Progenitor cell of endocrine pancreas (in vitro differentiated cells): ENCODE measurements around the gene LMO4. TPM values are rescaled to one million over a fixed set of nuclear protein-coding genes. Genes with fewer than 3 reads are reported as not detected.
A peak's percentile ranks its signal among the peaks of the same experiment; 100 is the strongest.

Experiments
- DNase-seq: peaks from one replicate; pipeline ENCODE4 v3.0.0; 2021; ENCODE audit warnings: low spot score; ENCODE audit not compliant: unreplicated experiment
- H3K27ac Mint-ChIP-seq: 2 replicates; pipeline ENCODE4 v1.8.0; 2021; ENCODE audit warnings: mild to moderate bottlenecking, moderate library complexity, mixed read lengths
- H3K27me3 Mint-ChIP-seq: 2 replicates; pipeline ENCODE4 v1.8.0; 2021; ENCODE audit warnings: mixed read lengths
- H3K36me3 Mint-ChIP-seq: 2 replicates; pipeline ENCODE4 v1.8.0; 2022; ENCODE audit warnings: mixed read lengths; ENCODE audit not compliant: insufficient read depth
- H3K4me1 Mint-ChIP-seq: 2 replicates; pipeline ENCODE4 v1.8.0; 2021; ENCODE audit warnings: low read depth, mixed read lengths
- H3K4me3 Mint-ChIP-seq: 2 replicates; pipeline ENCODE4 v1.8.0; 2021; ENCODE audit warnings: low read depth, mild to moderate bottlenecking, moderate library complexity, mixed read lengths
- H3K9me3 Mint-ChIP-seq: 2 replicates; pipeline ENCODE4 v1.8.0; 2021; ENCODE audit warnings: low read depth, mixed read lengths
- CTCF ChIP-seq: fragments of 200-600 bp; sonication (generic); IDR thresholded peaks from one replicate; pipeline ENCODE4 v1.5.0; 2021; ENCODE audit warnings: antibody characterized with exemption, mild to moderate bottlenecking; ENCODE audit not compliant: unreplicated experiment
- total RNA-seq: library from RNA; stranded (reverse); gene quantifications from 2 replicates; pipeline ENCODE4 v1.2.1, GENCODE V29; 2021

LMO4 gene
- total RNA-seq, 1 donor from 2014 or later = 64.2 TPM

- Mint-ChIP-seq H3K9me3 (no peaks in the 10 kb centered on the region), H3K36me3 (peaks cover 22% of the 10 kb centered on the region), H3K4me3 (peak overlapping the region; percentile 86), H3K27ac (peak overlapping the region; percentile 77), H3K27me3 (no peaks in the 10 kb centered on the region), H3K4me1 (peaks cover 52% of the 10 kb centered on the region)
- TF ChIP-seq CTCF = no peak
- no peak for DNase-seq
Observed at GRCh38 chr1:87333692-87334347, 5.1 kb downstream of the LMO4 start.

- Mint-ChIP-seq H3K4me1 (peaks cover 53% of the 10 kb centered on the region), H3K27ac (peak overlapping the region; percentile 85), H3K27me3 (no peaks in the 10 kb centered on the region), H3K9me3 (no peaks in the 10 kb centered on the region), H3K4me3 (peak overlapping the region; percentile 86), H3K36me3 (peaks cover 23% of the 10 kb centered on the region)
- peak; percentile 49 for TF ChIP-seq CTCF
- peak; percentile 26 for DNase-seq
Observed at GRCh38 chr1:87334351-87335174, 5.9 kb downstream of the LMO4 start.

- peak overlapping the region; percentile 85 for H3K27ac Mint-ChIP-seq
- H3K4me3 Mint-ChIP-seq = peak overlapping the region; percentile 86
- no peaks in the 10 kb centered on the region for H3K9me3 Mint-ChIP-seq
- H3K36me3 Mint-ChIP-seq = peaks cover 28% of the 10 kb centered on the region
- TF ChIP-seq CTCF = peak; percentile 64
- H3K4me1 Mint-ChIP-seq = peaks cover 49% of the 10 kb centered on the region
- DNase-seq = peak; percentile 52
- H3K27me3 Mint-ChIP-seq = no peaks in the 10 kb centered on the region
Observed at GRCh38 chr1:87335175-87335884, 6.7 kb downstream of the LMO4 start.

GRCh38 chr1:87336623-87337067 lies 8.0 kb downstream of the LMO4 start:
- no peak for TF ChIP-seq CTCF
- Mint-ChIP-seq H3K36me3 (peaks cover 37% of the 10 kb centered on the region), H3K27me3 (no peaks in the 10 kb centered on the region), H3K9me3 (no peaks in the 10 kb centered on the region), H3K4me3 (peak overlapping the region; percentile 18), H3K4me1 (peaks cover 53% of the 10 kb centered on the region), H3K27ac (peak overlapping the region; percentile 12)
- no peak for DNase-seq

GRCh38 chr1:87337606-87338005 lies 8.9 kb downstream of the LMO4 start:
- H3K4me1 Mint-ChIP-seq = peaks cover 45% of the 10 kb centered on the region
- peak overlapping the region; percentile 22 for H3K27ac Mint-ChIP-seq
- no peaks in the 10 kb centered on the region for H3K27me3 Mint-ChIP-seq
- peaks cover 39% of the 10 kb centered on the region for H3K36me3 Mint-ChIP-seq
- H3K9me3 Mint-ChIP-seq = no peaks in the 10 kb centered on the region
- no peak for DNase-seq
- no peak overlapping the region for H3K4me3 Mint-ChIP-seq
- no peak for TF ChIP-seq CTCF
